ENCODE data around the gene OR6S1.

DNA sequence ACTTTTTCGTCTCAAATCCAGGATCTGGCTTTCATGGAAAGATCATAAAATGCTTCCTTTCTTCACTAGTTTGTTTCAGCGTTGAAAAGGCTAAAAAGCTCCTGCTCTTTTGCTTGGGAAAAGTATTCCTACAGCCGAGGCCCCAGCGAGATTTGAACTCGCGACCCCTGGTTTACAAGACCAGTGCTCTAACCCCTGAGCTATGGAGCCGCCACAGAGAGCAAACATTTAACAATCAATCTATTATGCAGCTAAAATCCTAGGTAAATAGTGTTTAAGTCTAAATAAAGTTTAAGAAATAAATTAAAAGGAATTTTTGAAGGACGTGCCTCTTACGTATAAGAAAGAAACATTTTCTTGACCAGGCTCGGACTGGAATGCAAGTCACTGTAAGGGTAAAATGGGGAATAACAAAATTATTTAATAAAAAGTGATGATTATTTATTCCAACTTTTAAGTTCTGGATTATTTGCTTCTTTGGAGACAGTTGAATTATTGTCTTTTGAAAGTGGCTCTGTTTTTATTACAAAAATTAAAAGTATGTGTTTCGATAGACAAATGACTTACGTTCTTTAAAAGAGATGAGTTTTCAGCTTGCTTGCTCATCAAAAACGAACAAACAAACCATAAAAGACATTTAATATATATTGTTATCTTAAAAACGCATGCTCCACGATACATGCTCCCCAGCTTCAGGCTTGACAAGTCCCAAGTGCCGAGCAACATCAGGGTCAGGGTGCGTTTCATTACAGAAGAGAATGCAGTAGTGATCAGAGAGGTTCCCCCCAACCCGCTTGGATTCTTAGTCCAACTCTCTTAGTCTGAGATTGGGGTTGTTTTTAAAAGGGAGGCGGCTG, 10.2 kb downstream of the OR6S1 start:
- TF ChIP-seq, protein P1, sequence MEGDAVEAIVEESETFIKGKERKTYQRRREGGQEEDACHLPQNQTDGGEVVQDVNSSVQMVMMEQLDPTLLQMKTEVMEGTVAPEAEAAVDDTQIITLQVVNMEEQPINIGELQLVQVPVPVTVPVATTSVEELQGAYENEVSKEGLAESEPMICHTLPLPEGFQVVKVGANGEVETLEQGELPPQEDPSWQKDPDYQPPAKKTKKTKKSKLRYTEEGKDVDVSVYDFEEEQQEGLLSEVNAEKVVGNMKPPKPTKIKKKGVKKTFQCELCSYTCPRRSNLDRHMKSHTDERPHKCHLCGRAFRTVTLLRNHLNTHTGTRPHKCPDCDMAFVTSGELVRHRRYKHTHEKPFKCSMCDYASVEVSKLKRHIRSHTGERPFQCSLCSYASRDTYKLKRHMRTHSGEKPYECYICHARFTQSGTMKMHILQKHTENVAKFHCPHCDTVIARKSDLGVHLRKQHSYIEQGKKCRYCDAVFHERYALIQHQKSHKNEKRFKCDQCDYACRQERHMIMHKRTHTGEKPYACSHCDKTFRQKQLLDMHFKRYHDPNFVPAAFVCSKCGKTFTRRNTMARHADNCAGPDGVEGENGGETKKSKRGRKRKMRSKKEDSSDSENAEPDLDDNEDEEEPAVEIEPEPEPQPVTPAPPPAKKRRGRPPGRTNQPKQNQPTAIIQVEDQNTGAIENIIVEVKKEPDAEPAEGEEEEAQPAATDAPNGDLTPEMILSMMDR (IDR thresholded peaks at IDR 0.05): no peak
- no peak for TF ChIP-seq RFX5 (IDR thresholded peaks at IDR 0.05; ENCODE audit: low read length)
- no peak for TF ChIP-seq TAF1 (IDR thresholded peaks at IDR 0.05; ENCODE audit: borderline replicate concordance, low read depth, low read length)
- TF ChIP-seq EZH2phosphoT487 (IDR thresholded peaks at IDR 0.05; ENCODE audit: borderline replicate concordance, low read depth): no peak
- no peak for TF ChIP-seq GATA2 (CRISPR knock-in tag; IDR thresholded peaks at IDR 0.05)
- TF ChIP-seq FOXM1 (IDR thresholded peaks at IDR 0.05; ENCODE audit: low read depth): no peak
- TF ChIP-seq, protein P2, sequence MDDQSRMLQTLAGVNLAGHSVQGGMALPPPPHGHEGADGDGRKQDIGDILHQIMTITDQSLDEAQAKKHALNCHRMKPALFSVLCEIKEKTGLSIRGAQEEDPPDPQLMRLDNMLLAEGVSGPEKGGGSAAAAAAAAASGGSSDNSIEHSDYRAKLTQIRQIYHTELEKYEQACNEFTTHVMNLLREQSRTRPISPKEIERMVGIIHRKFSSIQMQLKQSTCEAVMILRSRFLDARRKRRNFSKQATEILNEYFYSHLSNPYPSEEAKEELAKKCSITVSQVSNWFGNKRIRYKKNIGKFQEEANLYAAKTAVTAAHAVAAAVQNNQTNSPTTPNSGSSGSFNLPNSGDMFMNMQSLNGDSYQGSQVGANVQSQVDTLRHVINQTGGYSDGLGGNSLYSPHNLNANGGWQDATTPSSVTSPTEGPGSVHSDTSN (IDR thresholded peaks at IDR 0.05): no peak
- no peak for TF ChIP-seq GABPA (IDR thresholded peaks at IDR 0.05; ENCODE audit: low read depth)
- TF ChIP-seq EP300 (IDR thresholded peaks at IDR 0.05; ENCODE audit: borderline replicate concordance in 1 of 2, low read depth in 1 of 2, low read length in 1 of 2): no peak
- no peak for TF ChIP-seq NFIC (IDR thresholded peaks at IDR 0.05; ENCODE audit: borderline replicate concordance)
